Fibroblast of mammary gland (primary cell): Measurements from ENCODE around the gene PAPOLB.
"Not testable (repeated sequence)": the region's sequence is repeated elsewhere in the genome, so short reads cannot be mapped to it uniquely, and the experiment has no call there.

Experiments used
- DNase-seq: peaks from one replicate; pipeline ENCODE4 v3.0.0-alpha.2; 2010; ENCODE audit warnings: low read depth
- H3K4me3 ChIP-seq: 2 replicates; pipeline ENCODE4 v1.5.1; 2011; ENCODE audit warnings: low read depth, mild to moderate bottlenecking, low read length, moderate library complexity; ENCODE audit not compliant: control insufficient read depth
- TF ChIP-seq, protein P1 (sequence below): conservative IDR thresholded peaks from 2 replicates; pipeline ENCODE4 v1.5.1; 2011; ENCODE audit warnings: low read depth, low read length, inconsistent platforms; ENCODE audit not compliant: control insufficient read depth, insufficient read depth

Gene PAPOLB

DNA sequence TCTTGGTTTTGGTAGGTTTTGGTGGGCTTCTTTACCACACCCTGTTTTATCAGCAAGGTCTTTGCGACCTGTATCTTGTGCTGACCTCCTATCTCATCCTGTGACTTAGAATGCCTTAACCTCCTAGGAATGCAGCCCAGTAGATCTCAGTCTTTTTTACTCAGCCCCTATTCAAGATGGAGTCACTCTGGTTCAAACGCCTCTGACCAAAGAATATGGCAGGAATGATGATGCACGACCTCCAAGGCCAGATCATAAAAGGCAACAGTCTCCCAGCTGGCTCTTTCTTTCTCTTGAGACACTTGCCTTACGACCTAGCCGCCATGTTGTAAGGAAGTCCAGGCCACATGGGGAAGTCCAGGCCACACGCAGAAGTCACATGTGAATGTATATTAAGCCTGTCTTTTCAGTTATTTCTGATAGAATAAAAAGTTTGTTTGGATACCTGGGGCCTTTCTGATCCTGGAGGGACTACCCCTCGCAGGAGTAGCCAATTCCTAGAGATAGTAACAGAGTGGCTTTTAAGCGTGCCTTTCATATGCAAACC is 32.2 kb upstream of the PAPOLB start:
- H3K4me3 ChIP-seq: no peak overlapping the region
- no peak for DNase-seq
- TF ChIP-seq, protein P1, sequence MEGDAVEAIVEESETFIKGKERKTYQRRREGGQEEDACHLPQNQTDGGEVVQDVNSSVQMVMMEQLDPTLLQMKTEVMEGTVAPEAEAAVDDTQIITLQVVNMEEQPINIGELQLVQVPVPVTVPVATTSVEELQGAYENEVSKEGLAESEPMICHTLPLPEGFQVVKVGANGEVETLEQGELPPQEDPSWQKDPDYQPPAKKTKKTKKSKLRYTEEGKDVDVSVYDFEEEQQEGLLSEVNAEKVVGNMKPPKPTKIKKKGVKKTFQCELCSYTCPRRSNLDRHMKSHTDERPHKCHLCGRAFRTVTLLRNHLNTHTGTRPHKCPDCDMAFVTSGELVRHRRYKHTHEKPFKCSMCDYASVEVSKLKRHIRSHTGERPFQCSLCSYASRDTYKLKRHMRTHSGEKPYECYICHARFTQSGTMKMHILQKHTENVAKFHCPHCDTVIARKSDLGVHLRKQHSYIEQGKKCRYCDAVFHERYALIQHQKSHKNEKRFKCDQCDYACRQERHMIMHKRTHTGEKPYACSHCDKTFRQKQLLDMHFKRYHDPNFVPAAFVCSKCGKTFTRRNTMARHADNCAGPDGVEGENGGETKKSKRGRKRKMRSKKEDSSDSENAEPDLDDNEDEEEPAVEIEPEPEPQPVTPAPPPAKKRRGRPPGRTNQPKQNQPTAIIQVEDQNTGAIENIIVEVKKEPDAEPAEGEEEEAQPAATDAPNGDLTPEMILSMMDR: no peak

GRCh38 chr7:4893188-4893587 is 31.4 kb upstream of the PAPOLB start:
- not testable (repeated sequence) for H3K4me3 ChIP-seq, DNase-seq

GRCh38 chr7:4891522-4891921 is 29.7 kb upstream of the PAPOLB start:
- H3K4me3 ChIP-seq, DNase-seq: not testable (repeated sequence)

GRCh38 chr7:4889682-4890081 is 27.9 kb upstream of the PAPOLB start:
- TF ChIP-seq, protein P1: no peak
- DNase-seq: no peak
- no peak overlapping the region for H3K4me3 ChIP-seq

DNA sequence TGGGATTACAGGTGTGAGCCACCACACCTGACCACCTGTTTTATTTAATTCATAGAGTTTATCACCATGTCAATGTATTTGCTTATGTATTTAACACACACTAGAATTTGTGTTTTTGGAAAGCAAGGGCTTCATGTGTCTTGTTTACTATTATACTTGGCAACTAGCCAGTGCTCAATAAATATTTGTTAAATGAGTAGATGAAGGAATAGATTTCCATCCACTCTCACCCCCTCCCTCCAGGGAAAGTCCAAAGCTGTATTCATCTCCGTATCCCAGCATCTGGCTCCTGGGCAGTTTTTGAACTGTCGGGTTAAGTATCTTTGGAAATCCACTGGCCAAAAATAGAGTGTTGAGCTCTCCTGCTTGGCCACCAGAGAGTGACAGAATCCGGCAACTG is 26.3 kb upstream of the PAPOLB start:
- H3K4me3 ChIP-seq: no peak overlapping the region
- TF ChIP-seq, protein P1: no peak
- DNase-seq: no peak

- no peak overlapping the region for H3K4me3 ChIP-seq
- TF ChIP-seq, protein P1: no peak
- DNase-seq: no peak
These were observed 24.8 kb upstream of the PAPOLB start for GRCh38 chr7:4886671-4887070.

GRCh38 chr7:4885317-4885807 is 23.5 kb upstream of the PAPOLB start:
- no peak overlapping the region for H3K4me3 ChIP-seq
- TF ChIP-seq, protein P1: no peak
- no peak for DNase-seq

DNA sequence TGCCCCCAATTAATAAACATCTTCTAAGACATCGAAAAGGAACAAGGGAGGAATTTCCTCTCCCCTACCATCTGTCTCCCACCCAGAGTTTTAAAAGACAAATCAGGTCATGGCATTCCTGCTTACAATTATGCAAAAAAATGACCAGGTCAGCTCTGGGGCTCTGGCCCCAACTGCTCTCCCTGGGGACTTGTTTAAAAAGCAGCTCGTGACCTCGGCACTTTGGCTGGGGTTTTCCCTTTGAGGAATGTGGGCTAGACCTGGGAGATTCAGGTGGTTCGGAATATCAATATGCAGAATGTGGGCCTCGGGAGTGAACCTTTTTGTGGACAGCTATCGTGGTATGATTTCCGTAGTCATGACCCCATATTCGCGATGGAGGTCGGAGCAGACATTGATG is 22.3 kb upstream of the PAPOLB start:
- DNase-seq: no peak
- TF ChIP-seq, protein P1: no peak
- H3K4me3 ChIP-seq: no peak overlapping the region
